A673 (cell line): Measurements from ENCODE around the gene SORCS1. TPM values are rescaled to one million over a fixed set of nuclear protein-coding genes. Genes with fewer than 3 reads are reported as not detected.

Source experiments
- BruUV-seq: library from RNA; stranded (reverse); fragments of 400-500 nt; replicated peaks from 2 replicates; lab custom pipeline; 2021; lab: Mats Ljungman, UMichigan
- CTCF ChIA-PET: fragments of 300-600 bp; sonication (Branson Sonifier 250); formaldehyde crosslinking; loops from one replicate; lab custom pipeline; 2022; ENCODE audit warnings: antibody characterized with exemption; lab: Charles Lee
- POLR2A ChIA-PET: fragments of 300-600 bp; sonication (Branson Sonifier 250); formaldehyde crosslinking; loops from one replicate; lab custom pipeline; 2022; ENCODE audit warnings: antibody characterized with exemption; ENCODE audit not compliant: low non-redundant PET; lab: Charles Lee
- DNase-seq: peaks from one replicate; pipeline ENCODE4 v3.0.0-alpha.2; 2015; ENCODE audit warnings: low spot score
- H3K27ac ChIP-seq: fragments of 200-600 bp; sonication (generic); 2 replicates; pipeline ENCODE4 v1.5.1; 2016; ENCODE audit warnings: mixed run types, low read depth, mild to moderate bottlenecking, mixed read lengths, antibody characterized with exemption, low read length; ENCODE audit not compliant: poor library complexity, severe bottlenecking
- H3K27me3 ChIP-seq: fragments of 200-600 bp; sonication (generic); replicated peaks from 2 replicates; pipeline ENCODE4 v1.6.1; 2017; ENCODE audit warnings: mixed run types, low read depth, mild to moderate bottlenecking, mixed read lengths, antibody characterized with exemption, low read length; ENCODE audit not compliant: insufficient read depth, poor library complexity
- H3K36me3 ChIP-seq: fragments of 200-600 bp; sonication (generic); 2 replicates; pipeline ENCODE4 v1.6.1; 2016; ENCODE audit warnings: mixed run types, mild to moderate bottlenecking, mixed read lengths, antibody characterized with exemption, low read length; ENCODE audit not compliant: insufficient read depth, poor library complexity, severe bottlenecking
- H3K4me1 ChIP-seq: fragments of 200-600 bp; sonication (generic); 2 replicates; pipeline ENCODE4 v1.6.1; 2017; ENCODE audit warnings: mixed run types, mild to moderate bottlenecking, mixed read lengths, antibody characterized with exemption, low read length; ENCODE audit not compliant: insufficient read depth, poor library complexity, severe bottlenecking
- H3K4me3 ChIP-seq: fragments of 200-600 bp; sonication (generic); 2 replicates; pipeline ENCODE4 v1.5.1; 2016; ENCODE audit warnings: low read depth, mixed run types, mild to moderate bottlenecking, mixed read lengths, low read length; ENCODE audit not compliant: poor library complexity, severe bottlenecking
- H3K9me3 ChIP-seq: fragments of 200-600 bp; sonication (generic); 2 replicates; pipeline ENCODE4 v1.6.1; 2016; ENCODE audit warnings: mixed run types, low read depth, mild to moderate bottlenecking, mixed read lengths, antibody characterized with exemption, low read length; ENCODE audit not compliant: poor library complexity, severe bottlenecking
- CTCF ChIP-seq: fragments of 300-800, 200-600 bp; sonication (generic); conservative IDR thresholded peaks from 2 replicates; pipeline ENCODE4 v1.5.1; 2017; ENCODE audit warnings: low read depth, mild to moderate bottlenecking, antibody characterized with exemption, low read length, moderate library complexity, mixed read lengths
- EZH2 ChIP-seq: fragments of 200-600 bp; sonication (generic); IDR thresholded peaks from 2 replicates; pipeline ENCODE4 v1.6.1; 2017; ENCODE audit warnings: borderline replicate concordance, low read depth, mild to moderate bottlenecking, mixed read lengths, antibody characterized with exemption, low read length; ENCODE audit not compliant: poor library complexity, severe bottlenecking
- intact Hi-C: fragments of 100-400 bp; cut with micrococcal nuclease; formaldehyde crosslinking; loops from one replicate; pipeline ENCODE4 v1.10.0; 2022; ENCODE audit not compliant: unreplicated experiment
- total RNA-seq: library from RNA; stranded (reverse); gene quantifications from 2 replicates; pipeline ENCODE4 v1.2.3, GENCODE V29; 2021

SORCS1 gene
- total RNA-seq, 1 experiment from 2014 or later: 0.34 TPM

GRCh38 chr10:107064075-107064474 lies 100.4 kb downstream of the SORCS1 start:
- H3K9me3 ChIP-seq: no peaks in the 10 kb centered on the region
- BruUV-seq: no TSS peak
- no peak overlapping the region for H3K27ac ChIP-seq
- POLR2A ChIA-PET: no interaction called here
- no peaks in the 10 kb centered on the region for H3K36me3 ChIP-seq
- intact Hi-C loops: no loop called here
- H3K27me3 ChIP-seq: no peaks in the 10 kb centered on the region
- CTCF ChIA-PET: no interaction called here
- H3K4me1 ChIP-seq: no peaks in the 10 kb centered on the region
- H3K4me3 ChIP-seq: no peak overlapping the region
- TF ChIP-seq EZH2: no peak
- no peak for TF ChIP-seq CTCF
- DNase-seq: no peak

GRCh38 chr10:107059872-107060271 lies 104.6 kb downstream of the SORCS1 start:
- BruUV-seq: no TSS peak

GRCh38 chr10:107059068-107059804 lies 105.3 kb downstream of the SORCS1 start:
- Histone ChIP-seq H3K4me3 (no peak overlapping the region), H3K4me1 (no peaks in the 10 kb centered on the region), H3K36me3 (no peaks in the 10 kb centered on the region), H3K27me3 (peaks cover 6% of the 10 kb centered on the region), H3K9me3 (no peaks in the 10 kb centered on the region), H3K27ac (no peak overlapping the region)
- TF ChIP-seq EZH2: no peak
- no peak for TF ChIP-seq CTCF
- intact Hi-C loops: no loop called here
- DNase-seq: no peak
- CTCF ChIA-PET: no interaction called here
- POLR2A ChIA-PET: no interaction called here
- BruUV-seq: no TSS peak

More at GRCh38 chr10:107059872-107060271, 104.6 kb downstream of the SORCS1 start:
- TF ChIP-seq EZH2 (no peak), CTCF (no peak)
- no peaks in the 10 kb centered on the region for H3K27me3 ChIP-seq
- DNase-seq: no peak
- H3K36me3 ChIP-seq: no peaks in the 10 kb centered on the region
- ChIA-PET CTCF (no interaction called here), POLR2A (no interaction called here)
- no peak overlapping the region for H3K27ac ChIP-seq
- H3K9me3 ChIP-seq: no peaks in the 10 kb centered on the region
- intact Hi-C loops: no loop called here
- H3K4me1 ChIP-seq: no peaks in the 10 kb centered on the region
- H3K4me3 ChIP-seq: no peak overlapping the region
